HEK293 (cell line): ENCODE data around the gene SLX1A.

Experiments
- CTCF ChIA-PET: fragments of 350-600 bp; formaldehyde crosslinking; extraction: SDS; loops from one replicate; lab custom pipeline; 2021; ENCODE audit warnings: antibody characterized with exemption; lab: Yijun Ruan, JAX
- POLR2A ChIA-PET: fragments of 300-600 bp; formaldehyde crosslinking; extraction: SDS; loops from one replicate; lab custom pipeline; 2020; ENCODE audit warnings: antibody characterized with exemption, inconsistent platforms; lab: Yijun Ruan, JAX
- H3K27ac ChIP-seq: fragments of 200-500 bp; sonication (Bioruptor generic); 2 replicates; pipeline ENCODE4 v1.5.1; 2014; ENCODE audit warnings: low read depth, low read length, control low read depth, inconsistent platforms; ENCODE audit errors: extremely low read depth
- H3K36me3 ChIP-seq, 2 experiments: fragments of 200-500 bp in 1 of 2; sonication (Bioruptor generic) in 1 of 2; 1 replicate in 1 of 2; 2 replicates in 1 of 2; pipeline ENCODE4 v1.5.1; 2014 to 2017; ENCODE audit warnings: inconsistent platforms in 2 of 2, low read length in 2 of 2; ENCODE audit not compliant: control insufficient read depth in 2 of 2, insufficient read depth in 1 of 2
- H3K4me1 ChIP-seq: fragments of 200-500 bp; sonication (Bioruptor generic); 2 replicates; pipeline ENCODE4 v1.5.1; 2014; ENCODE audit warnings: mild to moderate bottlenecking, low read length, inconsistent platforms; ENCODE audit not compliant: control insufficient read depth, insufficient read depth
- H3K4me3 ChIP-seq: 2 replicates; pipeline ENCODE4 v1.5.1; 2011; ENCODE audit warnings: low read depth, mild to moderate bottlenecking, control low read depth, low read length, moderate library complexity
- H3K9me3 ChIP-seq: fragments of 200-500 bp; sonication (Bioruptor generic); 2 replicates; pipeline ENCODE4 v1.5.1; 2014; ENCODE audit warnings: low read depth, low read length, inconsistent platforms; ENCODE audit not compliant: control insufficient read depth, insufficient read depth
- BCL11B ChIP-seq: fragments of 450-650 bp; formaldehyde crosslinking; IDR thresholded peaks from 2 replicates; pipeline ENCODE4 v1.5.1; 2016; ENCODE audit warnings: low read depth, missing biosample characterization, missing genetic modification characterization
- ZBTB17 ChIP-seq: fragments of 450-650 bp; formaldehyde crosslinking; IDR thresholded peaks from 2 replicates; pipeline ENCODE4 v1.5.1; 2016; ENCODE audit warnings: missing biosample characterization, missing genetic modification characterization
- ZFP69B ChIP-seq: fragments of 450-650 bp; formaldehyde crosslinking; IDR thresholded peaks from 2 replicates; pipeline ENCODE4 v1.5.1; 2016; ENCODE audit warnings: missing biosample characterization, missing genetic modification characterization
- ZNF121 ChIP-seq: fragments of 450-650 bp; formaldehyde crosslinking; IDR thresholded peaks from 2 replicates; pipeline ENCODE4 v1.5.1; 2016; ENCODE audit warnings: missing biosample characterization, missing genetic modification characterization
- ZNF174 ChIP-seq: fragments of 450-650 bp; formaldehyde crosslinking; IDR thresholded peaks from 2 replicates; pipeline ENCODE4 v1.5.0; 2017; ENCODE audit warnings: missing biosample characterization, mild to moderate bottlenecking, missing genetic modification characterization
- ZNF654 ChIP-seq: fragments of 450-650 bp; formaldehyde crosslinking; IDR thresholded peaks from 2 replicates; pipeline ENCODE4 v1.5.1; 2016; ENCODE audit warnings: low read depth, missing biosample characterization, missing genetic modification characterization
- ZNF792 ChIP-seq: fragments of 450-650 bp; formaldehyde crosslinking; IDR thresholded peaks from 2 replicates; pipeline ENCODE4 v1.5.1; 2016; ENCODE audit warnings: missing biosample characterization, missing genetic modification characterization
- TF ChIP-seq, protein P1 (sequence below): fragments of 450-650 bp; formaldehyde crosslinking; IDR thresholded peaks from 2 replicates; pipeline ENCODE4 v1.5.1; 2016; ENCODE audit warnings: missing biosample characterization, missing genetic modification characterization
- TF ChIP-seq, protein P2 (sequence below): fragments of 450-650 bp; formaldehyde crosslinking; IDR thresholded peaks from 2 replicates; pipeline ENCODE4 v1.5.1; 2017; ENCODE audit warnings: missing biosample characterization, missing genetic modification characterization
- TF ChIP-seq, protein P3 (sequence below): fragments of 450-650 bp; formaldehyde crosslinking; IDR thresholded peaks from 2 replicates; pipeline ENCODE4 v1.5.1; 2016; ENCODE audit warnings: missing biosample characterization, missing genetic modification characterization
- TF ChIP-seq, protein P4 (sequence below): fragments of 450-650 bp; formaldehyde crosslinking; IDR thresholded peaks from 2 replicates; pipeline ENCODE4 v1.5.1; 2016; ENCODE audit warnings: missing biosample characterization, missing genetic modification characterization
- TF ChIP-seq, protein P5 (sequence below): fragments of 450-650 bp; formaldehyde crosslinking; IDR thresholded peaks from 2 replicates; pipeline ENCODE4 v1.5.1; 2016; ENCODE audit warnings: missing biosample characterization, missing genetic modification characterization
- TF ChIP-seq, protein P6 (sequence below): fragments of 450-650 bp; formaldehyde crosslinking; IDR thresholded peaks from 2 replicates; pipeline ENCODE4 v1.5.1; 2016; ENCODE audit warnings: missing biosample characterization, missing genetic modification characterization

SLX1A gene

DNA sequence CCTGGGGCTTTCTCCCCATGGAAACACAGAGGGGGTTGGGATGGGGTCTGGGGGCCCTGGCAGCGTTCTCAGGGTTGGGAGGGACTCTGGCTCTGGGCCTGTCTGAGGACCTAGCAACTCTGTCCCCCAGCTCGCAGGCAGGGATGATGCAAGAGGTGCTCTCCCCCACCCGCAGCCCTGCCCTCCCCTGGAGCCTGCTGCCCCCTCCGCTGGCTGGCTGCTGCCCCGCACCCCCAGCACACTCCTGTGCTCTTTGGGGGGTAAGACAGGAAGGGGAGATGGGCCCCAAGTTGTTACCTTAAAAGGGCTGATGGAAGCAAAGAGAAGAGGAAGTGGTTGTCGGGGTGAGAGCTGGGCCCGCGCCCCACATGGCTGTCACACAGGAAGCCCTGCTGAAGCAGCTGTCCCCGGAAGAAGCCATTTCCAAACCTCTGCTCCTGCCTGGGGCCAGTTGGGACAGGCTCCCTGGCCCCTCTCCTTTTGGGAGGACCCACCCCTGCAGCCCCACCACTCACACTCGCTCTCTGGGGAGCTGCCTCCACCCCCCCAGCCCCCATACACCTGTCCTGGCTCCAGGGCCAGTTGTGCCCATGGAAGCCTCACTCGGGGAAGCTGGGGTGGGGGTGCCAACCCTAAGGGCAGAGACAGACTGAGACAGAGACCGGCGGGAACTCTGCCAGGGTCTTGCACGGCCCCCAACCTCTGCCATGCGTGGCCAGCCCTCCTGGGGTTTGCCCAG, 7.8 kb upstream of the SLX1A start (continued):
- TF ChIP-seq, protein P1, sequence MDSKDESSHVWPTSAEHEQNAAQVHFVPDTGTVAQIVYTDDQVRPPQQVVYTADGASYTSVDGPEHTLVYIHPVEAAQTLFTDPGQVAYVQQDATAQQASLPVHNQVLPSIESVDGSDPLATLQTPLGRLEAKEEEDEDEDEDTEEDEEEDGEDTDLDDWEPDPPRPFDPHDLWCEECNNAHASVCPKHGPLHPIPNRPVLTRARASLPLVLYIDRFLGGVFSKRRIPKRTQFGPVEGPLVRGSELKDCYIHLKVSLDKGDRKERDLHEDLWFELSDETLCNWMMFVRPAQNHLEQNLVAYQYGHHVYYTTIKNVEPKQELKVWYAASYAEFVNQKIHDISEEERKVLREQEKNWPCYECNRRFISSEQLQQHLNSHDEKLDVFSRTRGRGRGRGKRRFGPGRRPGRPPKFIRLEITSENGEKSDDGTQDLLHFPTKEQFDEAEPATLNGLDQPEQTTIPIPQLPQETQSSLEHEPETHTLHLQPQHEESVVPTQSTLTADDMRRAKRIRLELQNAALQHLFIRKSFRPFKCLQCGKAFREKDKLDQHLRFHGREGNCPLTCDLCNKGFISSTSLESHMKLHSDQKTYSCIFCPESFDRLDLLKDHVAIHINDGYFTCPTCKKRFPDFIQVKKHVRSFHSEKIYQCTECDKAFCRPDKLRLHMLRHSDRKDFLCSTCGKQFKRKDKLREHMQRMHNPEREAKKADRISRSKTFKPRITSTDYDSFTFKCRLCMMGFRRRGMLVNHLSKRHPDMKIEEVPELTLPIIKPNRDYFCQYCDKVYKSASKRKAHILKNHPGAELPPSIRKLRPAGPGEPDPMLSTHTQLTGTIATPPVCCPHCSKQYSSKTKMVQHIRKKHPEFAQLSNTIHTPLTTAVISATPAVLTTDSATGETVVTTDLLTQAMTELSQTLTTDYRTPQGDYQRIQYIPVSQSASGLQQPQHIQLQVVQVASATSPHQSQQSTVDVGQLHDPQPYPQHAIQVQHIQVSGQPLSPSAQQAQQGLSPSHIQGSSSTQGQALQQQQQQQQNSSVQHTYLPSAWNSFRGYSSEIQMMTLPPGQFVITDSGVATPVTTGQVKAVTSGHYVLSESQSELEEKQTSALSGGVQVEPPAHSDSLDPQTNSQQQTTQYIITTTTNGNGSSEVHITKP (tag by site-specific recombination), result peak; percentile 38
- TF ChIP-seq ZNF792 (tag by site-specific recombination) (no peak), ZNF121 (tag by site-specific recombination) (peak; percentile 28; the same call in 1 of the 2 replicates), ZFP69B (tag by site-specific recombination) (peak; percentile 86), ZNF174 (tag by site-specific recombination) (no peak)
- TF ChIP-seq, protein P2, sequence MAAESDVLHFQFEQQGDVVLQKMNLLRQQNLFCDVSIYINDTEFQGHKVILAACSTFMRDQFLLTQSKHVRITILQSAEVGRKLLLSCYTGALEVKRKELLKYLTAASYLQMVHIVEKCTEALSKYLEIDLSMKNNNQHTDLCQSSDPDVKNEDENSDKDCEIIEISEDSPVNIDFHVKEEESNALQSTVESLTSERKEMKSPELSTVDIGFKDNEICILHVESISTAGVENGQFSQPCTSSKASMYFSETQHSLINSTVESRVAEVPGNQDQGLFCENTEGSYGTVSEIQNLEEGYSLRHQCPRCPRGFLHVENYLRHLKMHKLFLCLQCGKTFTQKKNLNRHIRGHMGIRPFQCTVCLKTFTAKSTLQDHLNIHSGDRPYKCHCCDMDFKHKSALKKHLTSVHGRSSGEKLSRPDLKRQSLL (tag by site-specific recombination), result no peak

DNA sequence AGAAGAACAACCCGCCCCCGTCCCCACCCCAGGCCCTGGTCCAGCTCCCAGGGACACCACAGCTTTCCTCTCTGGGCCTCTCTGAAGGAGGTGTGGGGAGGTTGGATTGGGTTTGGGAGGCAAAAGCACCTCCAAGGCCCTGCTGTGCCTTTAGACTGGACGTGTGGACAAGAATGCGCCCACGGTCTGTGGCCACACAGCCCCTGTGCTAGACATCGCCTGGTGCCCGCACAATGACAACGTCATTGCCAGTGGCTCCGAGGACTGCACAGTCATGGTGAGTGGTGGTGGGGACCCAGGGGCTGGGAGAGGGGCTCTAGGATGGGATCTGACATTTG, 7.3 kb upstream of the SLX1A start:
- Histone ChIP-seq H3K36me3 (peaks cover 0 to 15% of the 10 kb centered on the region in 2 experiments; a peak in 1 of 3 replicates), H3K4me1 (peaks cover 3% of the 10 kb centered on the region; the same call in 1 of the 2 replicates), H3K9me3 (no peaks in the 10 kb centered on the region), H3K27ac (no peak overlapping the region), H3K4me3 (no peak overlapping the region)
- ChIA-PET CTCF (interaction anchor here (0.6 kb wide), 1 partner anchor 44 kb away, joined by 3 read pairs; no protein-coding TSS in a partner anchor), POLR2A (interaction anchor here (0.6 to 0.9 kb wide), 3 partner anchors 27 to 244 kb away, joined by 4 to 7 read pairs (median 5); partner anchors contain the start of gene DCTPP1)
- TF ChIP-seq, protein P3, sequence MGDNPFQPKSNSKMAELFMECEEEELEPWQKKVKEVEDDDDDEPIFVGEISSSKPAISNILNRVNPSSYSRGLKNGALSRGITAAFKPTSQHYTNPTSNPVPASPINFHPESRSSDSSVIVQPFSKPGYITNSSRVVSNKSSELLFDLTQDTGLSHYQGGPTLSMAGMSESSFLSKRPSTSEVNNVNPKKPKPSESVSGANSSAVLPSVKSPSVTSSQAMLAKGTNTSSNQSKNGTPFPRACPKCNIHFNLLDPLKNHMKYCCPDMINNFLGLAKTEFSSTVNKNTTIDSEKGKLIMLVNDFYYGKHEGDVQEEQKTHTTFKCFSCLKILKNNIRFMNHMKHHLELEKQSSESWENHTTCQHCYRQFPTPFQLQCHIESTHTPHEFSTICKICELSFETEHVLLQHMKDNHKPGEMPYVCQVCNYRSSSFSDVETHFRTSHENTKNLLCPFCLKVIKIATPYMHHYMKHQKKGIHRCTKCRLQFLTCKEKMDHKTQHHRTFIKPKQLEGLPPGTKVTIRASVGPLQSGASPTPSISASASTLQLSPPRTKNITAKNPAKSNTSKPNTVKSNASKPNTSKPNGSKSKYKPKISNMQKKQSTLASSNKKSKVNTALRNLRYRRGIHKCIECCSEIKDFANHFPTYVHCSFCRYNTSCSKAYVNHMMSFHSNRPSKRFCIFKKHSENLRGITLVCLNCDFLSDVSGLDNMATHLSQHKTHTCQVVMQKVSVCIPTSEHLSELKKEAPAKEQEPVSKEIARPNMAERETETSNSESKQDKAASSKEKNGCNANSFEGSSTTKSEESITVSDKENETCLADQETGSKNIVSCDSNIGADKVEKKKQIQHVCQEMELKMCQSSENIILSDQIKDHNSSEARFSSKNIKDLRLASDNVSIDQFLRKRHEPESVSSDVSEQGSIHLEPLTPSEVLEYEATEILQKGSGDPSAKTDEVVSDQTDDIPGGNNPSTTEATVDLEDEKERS, result no peak

DNA sequence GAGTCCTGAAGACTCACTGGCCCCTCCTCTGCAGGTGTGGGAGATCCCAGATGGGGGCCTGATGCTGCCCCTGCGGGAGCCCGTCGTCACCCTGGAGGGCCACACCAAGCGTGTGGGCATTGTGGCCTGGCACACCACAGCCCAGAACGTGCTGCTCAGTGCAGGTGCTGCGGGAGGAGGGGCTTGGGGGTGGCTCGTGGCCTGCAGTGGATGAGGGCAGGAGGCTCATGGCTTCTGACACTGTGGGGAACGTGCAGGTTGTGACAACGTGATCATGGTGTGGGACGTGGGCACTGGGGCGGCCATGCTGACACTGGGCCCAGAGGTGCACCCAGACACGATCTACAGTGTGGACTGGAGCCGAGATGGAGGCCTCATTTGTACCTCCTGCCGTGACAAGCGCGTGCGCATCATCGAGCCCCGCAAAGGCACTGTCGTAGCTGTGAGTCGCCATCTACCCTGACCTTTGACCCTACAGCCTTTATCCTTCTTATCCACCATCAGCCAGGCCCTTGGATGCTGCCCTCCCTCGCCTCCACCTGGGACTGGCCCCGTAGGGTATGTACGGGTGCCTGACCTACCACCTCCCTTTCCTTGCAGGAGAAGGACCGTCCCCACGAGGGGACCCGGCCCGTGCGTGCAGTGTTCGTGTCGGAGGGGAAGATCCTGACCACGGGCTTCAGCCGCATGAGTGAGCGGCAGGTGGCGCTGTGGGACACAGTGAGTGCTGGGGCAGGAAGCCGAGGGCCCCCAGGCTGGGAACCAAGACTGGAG, 6.7 kb upstream of the SLX1A start:
- CTCF ChIA-PET, result interaction anchor here (0.6 kb wide), 1 partner anchor 44 kb away, joined by 3 read pairs; no protein-coding TSS in a partner anchor
- H3K36me3 ChIP-seq, result peaks cover 0 to 15% of the 10 kb centered on the region in 2 experiments; a peak in 1 of 3 replicates
- H3K4me3 ChIP-seq, result no peak overlapping the region
- no peak overlapping the region for H3K27ac ChIP-seq
- POLR2A ChIA-PET, result interaction anchor here (0.6 to 0.9 kb wide), 2 partner anchors 75 to 243 kb away, joined by 5 to 7 read pairs; partner anchors contain the start of gene DCTPP1
- H3K9me3 ChIP-seq, result no peaks in the 10 kb centered on the region
- H3K4me1 ChIP-seq, result peaks cover 3% of the 10 kb centered on the region; the same call in 1 of the 2 replicates
- TF ChIP-seq, protein P4, sequence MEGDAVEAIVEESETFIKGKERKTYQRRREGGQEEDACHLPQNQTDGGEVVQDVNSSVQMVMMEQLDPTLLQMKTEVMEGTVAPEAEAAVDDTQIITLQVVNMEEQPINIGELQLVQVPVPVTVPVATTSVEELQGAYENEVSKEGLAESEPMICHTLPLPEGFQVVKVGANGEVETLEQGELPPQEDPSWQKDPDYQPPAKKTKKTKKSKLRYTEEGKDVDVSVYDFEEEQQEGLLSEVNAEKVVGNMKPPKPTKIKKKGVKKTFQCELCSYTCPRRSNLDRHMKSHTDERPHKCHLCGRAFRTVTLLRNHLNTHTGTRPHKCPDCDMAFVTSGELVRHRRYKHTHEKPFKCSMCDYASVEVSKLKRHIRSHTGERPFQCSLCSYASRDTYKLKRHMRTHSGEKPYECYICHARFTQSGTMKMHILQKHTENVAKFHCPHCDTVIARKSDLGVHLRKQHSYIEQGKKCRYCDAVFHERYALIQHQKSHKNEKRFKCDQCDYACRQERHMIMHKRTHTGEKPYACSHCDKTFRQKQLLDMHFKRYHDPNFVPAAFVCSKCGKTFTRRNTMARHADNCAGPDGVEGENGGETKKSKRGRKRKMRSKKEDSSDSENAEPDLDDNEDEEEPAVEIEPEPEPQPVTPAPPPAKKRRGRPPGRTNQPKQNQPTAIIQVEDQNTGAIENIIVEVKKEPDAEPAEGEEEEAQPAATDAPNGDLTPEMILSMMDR (tag by site-specific recombination), result peak; percentile 93
- TF ChIP-seq, protein P5, sequence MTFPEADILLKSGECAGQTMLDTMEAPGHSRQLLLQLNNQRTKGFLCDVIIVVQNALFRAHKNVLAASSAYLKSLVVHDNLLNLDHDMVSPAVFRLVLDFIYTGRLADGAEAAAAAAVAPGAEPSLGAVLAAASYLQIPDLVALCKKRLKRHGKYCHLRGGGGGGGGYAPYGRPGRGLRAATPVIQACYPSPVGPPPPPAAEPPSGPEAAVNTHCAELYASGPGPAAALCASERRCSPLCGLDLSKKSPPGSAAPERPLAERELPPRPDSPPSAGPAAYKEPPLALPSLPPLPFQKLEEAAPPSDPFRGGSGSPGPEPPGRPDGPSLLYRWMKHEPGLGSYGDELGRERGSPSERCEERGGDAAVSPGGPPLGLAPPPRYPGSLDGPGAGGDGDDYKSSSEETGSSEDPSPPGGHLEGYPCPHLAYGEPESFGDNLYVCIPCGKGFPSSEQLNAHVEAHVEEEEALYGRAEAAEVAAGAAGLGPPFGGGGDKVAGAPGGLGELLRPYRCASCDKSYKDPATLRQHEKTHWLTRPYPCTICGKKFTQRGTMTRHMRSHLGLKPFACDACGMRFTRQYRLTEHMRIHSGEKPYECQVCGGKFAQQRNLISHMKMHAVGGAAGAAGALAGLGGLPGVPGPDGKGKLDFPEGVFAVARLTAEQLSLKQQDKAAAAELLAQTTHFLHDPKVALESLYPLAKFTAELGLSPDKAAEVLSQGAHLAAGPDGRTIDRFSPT (tag by site-specific recombination), result peak; percentile 65; the same call in 1 of the 2 replicates
- TF ChIP-seq BCL11B (tag by site-specific recombination) (peak; percentile 91), ZBTB17 (peak; percentile 80), ZNF654 (peak; percentile 45)
- TF ChIP-seq, protein P6, sequence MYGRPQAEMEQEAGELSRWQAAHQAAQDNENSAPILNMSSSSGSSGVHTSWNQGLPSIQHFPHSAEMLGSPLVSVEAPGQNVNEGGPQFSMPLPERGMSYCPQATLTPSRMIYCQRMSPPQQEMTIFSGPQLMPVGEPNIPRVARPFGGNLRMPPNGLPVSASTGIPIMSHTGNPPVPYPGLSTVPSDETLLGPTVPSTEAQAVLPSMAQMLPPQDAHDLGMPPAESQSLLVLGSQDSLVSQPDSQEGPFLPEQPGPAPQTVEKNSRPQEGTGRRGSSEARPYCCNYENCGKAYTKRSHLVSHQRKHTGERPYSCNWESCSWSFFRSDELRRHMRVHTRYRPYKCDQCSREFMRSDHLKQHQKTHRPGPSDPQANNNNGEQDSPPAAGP, result 0 out of 2 replicates have a peak, but pooled peaks have one; percentile 13
